ENCODE data around the gene KRTAP19-1.

GRCh38 chr21:30468900-30469714, 11.1 kb downstream of the KRTAP19-1 start:
- no peak for TF ChIP-seq MAX (IDR thresholded peaks at IDR 0.05; ENCODE audit: low read depth, low read length)
- TF ChIP-seq CTCF (IDR thresholded peaks at IDR 0.05; ENCODE audit: low read depth, low read length): no peak
- TF ChIP-seq POLR2A (IDR thresholded peaks at IDR 0.05; ENCODE audit: extremely low read depth, insufficient read length): no peak
- no peak for TF ChIP-seq MYC (IDR thresholded peaks at IDR 0.05; ENCODE audit: low read depth, low read length)
